ENCODE measurements around the gene GPC5. TPM values are rescaled to one million over a fixed set of nuclear protein-coding genes. Genes with fewer than 3 reads are reported as not detected.

The GPC5 gene
- total and polyA plus RNA-seq, 3 experiments from 2014 or later: 0.08 to 0.39 (median 0.13) TPM

DNA sequence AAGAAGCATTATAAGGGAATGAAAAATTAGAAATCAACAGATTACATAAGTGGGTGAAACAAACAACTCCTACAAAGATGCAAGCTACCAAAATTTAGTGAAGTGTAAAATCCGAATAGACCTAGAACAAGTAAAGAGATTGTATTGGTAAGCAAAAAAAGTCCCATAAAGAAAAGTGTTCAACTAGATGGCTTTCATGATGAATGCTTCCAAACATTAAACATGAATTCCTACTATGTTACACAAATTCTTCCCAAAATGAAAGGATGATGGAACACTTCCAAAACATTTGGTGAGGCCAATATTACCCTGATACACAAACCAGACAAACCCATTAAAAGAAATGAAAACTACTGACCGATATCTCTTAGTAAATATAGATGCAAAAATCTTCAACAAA lies 139.0 kb downstream of the GPC5 start:
- Histone ChIP-seq H3K9me3 (ENCODE audit: low read length) (no peaks in the 10 kb centered on the region), H3K27me3 (ENCODE audit: insufficient read depth, low read length, poor library complexity, severe bottlenecking) (no peaks in the 10 kb centered on the region), H3K27ac (ENCODE audit: low read depth, low read length) (no peak overlapping the region), H3K4me1 (ENCODE audit: insufficient read depth, low read length) (no peaks in the 10 kb centered on the region), H3K36me3 (ENCODE audit: insufficient read depth, low read length) (no peaks in the 10 kb centered on the region), H3K4me3 (ENCODE audit: low read length) (no peak overlapping the region)
- H3K27ac Mint-ChIP-seq: no peak overlapping the region
- H3K4me3 Mint-ChIP-seq: no peak overlapping the region
- no peaks in the 10 kb centered on the region for H3K4me1 Mint-ChIP-seq
- H3K36me3 Mint-ChIP-seq: no peaks in the 10 kb centered on the region
- peaks cover 0 to 11% (median 0%) of the 10 kb centered on the region in 5 donors for H3K9me3 Mint-ChIP-seq
- ChIA-PET POLR2A (no interaction called here), CTCF (no interaction called here)
- H3K27me3 Mint-ChIP-seq: no peaks in the 10 kb centered on the region
- no peak for DNase-seq

DNA sequence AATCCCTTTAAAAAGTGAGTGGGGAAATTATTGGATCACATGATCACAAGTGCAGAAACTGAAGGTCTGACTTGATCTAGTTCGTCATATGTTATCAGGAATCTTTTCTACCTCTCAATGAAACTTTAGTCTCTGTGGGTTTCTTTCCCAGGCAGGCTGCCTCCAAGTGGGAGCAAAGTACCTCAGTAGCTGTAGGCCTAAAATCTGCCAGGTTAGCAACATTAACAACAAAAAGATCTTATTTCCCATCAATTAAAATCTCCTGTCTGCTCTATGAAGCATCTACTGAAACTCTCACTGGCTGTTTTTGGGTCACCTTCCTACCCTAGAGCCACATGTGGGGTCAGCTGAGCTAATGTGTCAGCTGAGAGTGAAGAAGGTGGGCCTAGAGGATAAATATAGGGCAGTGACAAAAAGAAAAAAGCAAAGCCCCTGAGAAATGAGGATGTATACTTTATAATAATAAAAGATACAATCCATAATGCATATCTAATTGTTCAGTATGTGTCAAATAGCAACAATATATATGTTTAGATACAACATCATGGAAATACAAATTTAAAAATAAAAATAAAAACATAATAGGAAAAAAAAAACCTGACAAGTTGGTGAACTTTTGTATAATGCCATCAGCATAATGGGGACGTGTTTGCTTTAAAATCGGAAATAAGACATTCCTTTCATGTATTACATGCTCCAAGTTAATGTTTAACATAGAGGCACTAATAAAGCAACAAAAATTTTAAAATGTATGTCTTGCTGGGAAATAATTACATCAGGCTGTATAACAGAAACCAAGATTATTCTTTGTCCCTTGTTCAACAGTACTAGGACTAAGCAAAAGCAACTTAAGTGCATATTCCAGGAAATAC lies 141.1 kb downstream of the GPC5 start:
- ChIA-PET CTCF (no interaction called here), POLR2A (no interaction called here)
- H3K4me1 ChIP-seq (ENCODE audit: insufficient read depth, low read length): no peaks in the 10 kb centered on the region
- Mint-ChIP-seq H3K27ac (no peak overlapping the region), H3K27me3 (no peaks in the 10 kb centered on the region), H3K4me1 (no peaks in the 10 kb centered on the region), H3K9me3 (peaks cover 0 to 9% (median 0%) of the 10 kb centered on the region in 5 donors), H3K4me3 (no peak overlapping the region), H3K36me3 (no peaks in the 10 kb centered on the region)
- H3K9me3 ChIP-seq (ENCODE audit: low read length): no peaks in the 10 kb centered on the region
- no peaks in the 10 kb centered on the region for H3K36me3 ChIP-seq (ENCODE audit: insufficient read depth, low read length)
- no peaks in the 10 kb centered on the region for H3K27me3 ChIP-seq (ENCODE audit: insufficient read depth, low read length, poor library complexity, severe bottlenecking)
- peak overlapping the region; percentile 13 for H3K27ac ChIP-seq (ENCODE audit: low read depth, low read length)
- H3K4me3 ChIP-seq (ENCODE audit: low read length): no peak overlapping the region
- DNase-seq: no peak

DNA sequence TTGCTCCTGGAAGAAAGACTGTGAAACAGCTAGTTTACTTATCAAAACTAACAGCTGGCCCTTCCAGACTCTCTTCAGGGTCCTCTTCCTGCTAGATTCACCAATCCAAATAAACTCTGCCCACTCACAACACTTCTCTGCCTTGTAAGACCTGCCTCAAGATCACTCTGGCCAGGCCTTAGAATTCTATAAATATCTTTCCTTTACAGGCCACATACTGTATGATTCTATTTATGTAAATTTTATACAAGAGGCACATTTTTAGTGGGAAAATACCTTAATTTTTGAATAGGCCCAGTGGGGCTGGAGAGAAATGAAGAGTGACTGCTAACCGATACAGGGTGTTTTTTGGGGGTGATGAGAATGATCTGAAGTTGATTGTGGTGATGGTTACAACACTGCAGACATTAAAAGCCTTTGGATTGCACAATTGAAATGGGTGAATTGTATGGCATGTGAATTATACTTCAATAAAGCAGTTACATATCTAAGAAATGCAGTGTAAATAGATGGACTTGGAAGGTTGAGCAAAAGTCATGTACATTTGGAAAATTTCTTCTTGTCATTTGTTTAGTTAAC lies 141.8 kb downstream of the GPC5 start:
- no peak overlapping the region for H3K4me3 ChIP-seq (ENCODE audit: low read length)
- Mint-ChIP-seq H3K36me3 (no peaks in the 10 kb centered on the region), H3K9me3 (peaks cover 0 to 11% (median 0%) of the 10 kb centered on the region in 5 donors), H3K4me1 (no peaks in the 10 kb centered on the region), H3K27me3 (no peaks in the 10 kb centered on the region), H3K4me3 (no peak overlapping the region), H3K27ac (no peak overlapping the region)
- H3K9me3 ChIP-seq (ENCODE audit: low read length): no peaks in the 10 kb centered on the region
- H3K4me1 ChIP-seq (ENCODE audit: insufficient read depth, low read length): no peaks in the 10 kb centered on the region
- ChIA-PET CTCF (no interaction called here), POLR2A (no interaction called here)
- no peaks in the 10 kb centered on the region for H3K27me3 ChIP-seq (ENCODE audit: insufficient read depth, low read length, poor library complexity, severe bottlenecking)
- peak overlapping the region; percentile 38 for H3K27ac ChIP-seq (ENCODE audit: low read depth, low read length)
- no peaks in the 10 kb centered on the region for H3K36me3 ChIP-seq (ENCODE audit: insufficient read depth, low read length)
- DNase-seq: no peak

DNA sequence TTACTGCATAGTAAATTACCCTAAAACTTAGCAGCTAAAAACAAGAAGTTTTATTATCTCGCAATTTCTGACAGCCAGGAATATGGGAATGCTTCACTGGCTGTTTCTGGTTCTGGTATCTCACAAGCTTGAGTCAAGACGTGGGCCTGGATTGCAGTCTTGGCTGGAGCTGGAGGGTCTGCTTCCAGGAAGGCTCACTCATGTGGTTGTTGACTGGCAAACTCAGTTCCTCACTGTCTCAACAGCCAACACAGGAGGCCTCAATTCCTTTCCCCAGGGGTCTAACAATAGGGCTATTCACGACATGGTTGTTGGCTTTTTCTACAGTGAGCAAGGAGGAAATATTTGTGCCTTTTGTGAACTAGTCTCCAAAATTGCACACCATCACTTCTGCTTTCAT lies 146.3 kb downstream of the GPC5 start:
- Mint-ChIP-seq H3K36me3 (no peaks in the 10 kb centered on the region), H3K27me3 (no peaks in the 10 kb centered on the region), H3K9me3 (peaks cover 5 to 11% (median 8%) of the 10 kb centered on the region in 5 donors), H3K27ac (no peak overlapping the region), H3K4me1 (no peaks in the 10 kb centered on the region), H3K4me3 (no peak overlapping the region)
- Histone ChIP-seq H3K27ac (ENCODE audit: low read depth, low read length) (no peak overlapping the region), H3K27me3 (ENCODE audit: insufficient read depth, low read length, poor library complexity, severe bottlenecking) (no peaks in the 10 kb centered on the region), H3K9me3 (ENCODE audit: low read length) (no peaks in the 10 kb centered on the region), H3K36me3 (ENCODE audit: insufficient read depth, low read length) (no peaks in the 10 kb centered on the region), H3K4me3 (ENCODE audit: low read length) (no peak overlapping the region), H3K4me1 (ENCODE audit: insufficient read depth, low read length) (no peaks in the 10 kb centered on the region)
- ChIA-PET CTCF (no interaction called here), POLR2A (no interaction called here)
- no peak for DNase-seq

DNA sequence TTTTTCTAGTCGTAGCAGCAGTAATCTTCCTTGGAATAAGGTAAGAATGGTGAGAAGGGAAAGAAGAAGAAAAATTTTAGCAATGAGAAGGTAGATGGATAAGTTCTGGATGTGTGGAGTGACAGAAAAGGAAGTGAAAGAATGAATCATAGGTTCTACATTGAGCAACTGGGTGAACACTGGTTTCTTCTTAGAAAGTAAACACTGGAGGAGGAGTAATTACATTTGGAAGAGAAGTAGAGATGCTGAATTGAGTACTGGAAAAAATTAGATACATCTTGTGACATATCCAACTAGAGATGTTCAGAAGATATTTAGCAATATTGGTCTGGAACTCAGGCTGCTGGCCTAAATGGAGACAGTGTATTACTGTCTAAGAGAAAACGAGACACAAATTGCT lies 148.5 kb downstream of the GPC5 start:
- no peak overlapping the region for H3K4me3 Mint-ChIP-seq
- H3K36me3 Mint-ChIP-seq: no peaks in the 10 kb centered on the region
- no peak overlapping the region for H3K4me3 ChIP-seq (ENCODE audit: low read length)
- no peaks in the 10 kb centered on the region for H3K36me3 ChIP-seq (ENCODE audit: insufficient read depth, low read length)
- H3K27me3 ChIP-seq (ENCODE audit: insufficient read depth, low read length, poor library complexity, severe bottlenecking): no peaks in the 10 kb centered on the region
- no peak overlapping the region for H3K27ac ChIP-seq (ENCODE audit: low read depth, low read length)
- no peaks in the 10 kb centered on the region for H3K27me3 Mint-ChIP-seq
- peaks cover 8 to 15% (median 10%) of the 10 kb centered on the region in 5 donors for H3K9me3 Mint-ChIP-seq
- no peak for DNase-seq
- POLR2A ChIA-PET: no interaction called here
- no peak overlapping the region for H3K27ac Mint-ChIP-seq
- no peaks in the 10 kb centered on the region for H3K4me1 Mint-ChIP-seq
- no peaks in the 10 kb centered on the region for H3K4me1 ChIP-seq (ENCODE audit: insufficient read depth, low read length)
- CTCF ChIA-PET: no interaction called here
- H3K9me3 ChIP-seq (ENCODE audit: low read length): no peaks in the 10 kb centered on the region

DNA sequence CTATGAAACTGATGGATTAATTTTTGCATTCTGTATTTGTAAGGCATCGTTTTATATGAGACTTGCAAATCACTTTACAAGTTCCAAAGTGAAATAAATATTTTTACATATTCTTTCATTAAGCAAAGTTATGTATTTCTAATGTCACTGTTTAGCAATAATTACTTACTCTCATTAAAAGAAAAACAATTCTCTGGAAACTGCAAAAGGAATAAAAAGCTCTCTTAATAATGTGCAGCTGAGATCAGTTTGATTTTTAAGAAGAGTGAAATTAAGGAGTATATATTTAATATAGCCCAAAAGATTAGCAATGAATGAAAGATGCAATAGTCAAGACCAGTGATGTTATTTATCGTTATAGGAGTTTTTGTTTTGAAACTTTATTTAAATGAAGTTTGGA lies 155.2 kb downstream of the GPC5 start:
- Mint-ChIP-seq H3K4me3 (no peak overlapping the region), H3K36me3 (no peaks in the 10 kb centered on the region), H3K27me3 (no peaks in the 10 kb centered on the region), H3K27ac (no peak overlapping the region), H3K4me1 (no peaks in the 10 kb centered on the region), H3K9me3 (peaks cover 4 to 17% (median 10%) of the 10 kb centered on the region in 5 donors)
- no peaks in the 10 kb centered on the region for H3K9me3 ChIP-seq (ENCODE audit: low read length)
- no peaks in the 10 kb centered on the region for H3K27me3 ChIP-seq (ENCODE audit: insufficient read depth, low read length, poor library complexity, severe bottlenecking)
- H3K36me3 ChIP-seq (ENCODE audit: insufficient read depth, low read length): no peaks in the 10 kb centered on the region
- no peaks in the 10 kb centered on the region for H3K4me1 ChIP-seq (ENCODE audit: insufficient read depth, low read length)
- no peak for DNase-seq
- H3K4me3 ChIP-seq (ENCODE audit: low read length): no peak overlapping the region
- ChIA-PET POLR2A (no interaction called here), CTCF (no interaction called here)
- no peak overlapping the region for H3K27ac ChIP-seq (ENCODE audit: low read depth, low read length)

DNA sequence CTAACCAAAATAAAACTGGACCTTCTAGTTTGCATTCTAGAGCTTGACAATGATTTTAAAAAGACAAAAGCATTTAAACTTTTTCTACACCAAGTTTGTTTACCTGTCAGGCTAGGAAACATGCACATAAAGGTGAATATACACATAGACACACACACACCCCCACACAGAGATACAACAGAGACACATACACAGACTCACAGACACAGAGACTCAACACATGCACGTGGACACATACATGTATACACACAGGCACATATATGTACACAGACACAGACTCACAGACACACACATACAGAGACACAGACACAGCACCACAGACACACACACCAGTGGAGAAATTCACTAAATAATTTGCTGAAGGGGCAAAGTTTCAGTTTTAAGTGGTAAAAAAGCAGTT lies 155.7 kb downstream of the GPC5 start:
- CTCF ChIA-PET: no interaction called here
- no peaks in the 10 kb centered on the region for H3K4me1 ChIP-seq (ENCODE audit: insufficient read depth, low read length)
- no peaks in the 10 kb centered on the region for H3K9me3 ChIP-seq (ENCODE audit: low read length)
- H3K36me3 ChIP-seq (ENCODE audit: insufficient read depth, low read length): no peaks in the 10 kb centered on the region
- H3K4me3 Mint-ChIP-seq: no peak overlapping the region
- H3K27me3 ChIP-seq (ENCODE audit: insufficient read depth, low read length, poor library complexity, severe bottlenecking): no peaks in the 10 kb centered on the region
- H3K4me1 Mint-ChIP-seq: no peaks in the 10 kb centered on the region
- DNase-seq: no peak
- POLR2A ChIA-PET: no interaction called here
- no peak overlapping the region for H3K27ac Mint-ChIP-seq
- H3K36me3 Mint-ChIP-seq: no peaks in the 10 kb centered on the region
- no peak overlapping the region for H3K4me3 ChIP-seq (ENCODE audit: low read length)
- no peaks in the 10 kb centered on the region for H3K27me3 Mint-ChIP-seq
- peaks cover 4 to 15% (median 6%) of the 10 kb centered on the region in 5 donors for H3K9me3 Mint-ChIP-seq
- H3K27ac ChIP-seq (ENCODE audit: low read depth, low read length): no peak overlapping the region

DNA sequence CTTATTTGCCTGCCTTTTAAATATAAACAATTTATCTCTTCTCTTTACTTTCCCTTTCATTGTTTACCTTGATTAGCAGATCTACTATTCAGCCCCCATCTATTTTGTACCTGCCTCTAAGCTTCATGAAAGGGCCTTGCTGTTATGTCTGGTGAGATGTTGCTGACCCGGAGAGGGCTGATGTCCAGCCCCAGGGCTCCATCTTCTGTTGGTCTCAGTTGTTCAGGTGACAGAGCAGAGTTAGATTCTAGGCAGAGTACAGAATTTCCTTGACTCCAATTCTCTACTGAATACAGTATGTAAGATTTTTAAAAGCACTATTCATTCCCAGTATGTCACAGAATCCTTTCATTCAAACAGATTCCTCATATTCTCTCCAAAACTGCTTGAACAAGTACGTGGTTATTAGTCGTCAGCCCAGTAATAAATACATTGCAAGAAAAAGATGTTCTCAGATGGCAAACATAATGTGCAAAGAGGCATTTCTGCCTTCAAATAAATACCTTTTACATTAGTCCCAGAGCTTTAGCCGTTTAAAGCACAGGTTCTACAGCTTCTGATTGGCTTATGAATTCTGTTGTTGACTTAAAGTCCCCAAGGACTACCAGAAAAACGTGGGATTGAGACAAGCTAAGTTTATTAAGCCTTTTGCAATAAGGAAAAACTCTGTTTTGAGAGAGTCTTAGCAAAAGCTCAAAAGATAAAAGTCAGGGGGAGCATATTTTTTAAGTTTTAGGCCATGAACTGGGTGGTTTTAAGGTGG lies 159.1 kb downstream of the GPC5 start:
- CTCF ChIA-PET: no interaction called here

More for the DNA sequence above, 159.1 kb downstream of the GPC5 start:
- H3K36me3 ChIP-seq (ENCODE audit: insufficient read depth, low read length): no peaks in the 10 kb centered on the region
- H3K9me3 ChIP-seq (ENCODE audit: low read length): no peaks in the 10 kb centered on the region
- no peaks in the 10 kb centered on the region for H3K27me3 ChIP-seq (ENCODE audit: insufficient read depth, low read length, poor library complexity, severe bottlenecking)
- no peaks in the 10 kb centered on the region for H3K36me3 Mint-ChIP-seq
- DNase-seq: no peak
- H3K4me1 Mint-ChIP-seq: no peaks in the 10 kb centered on the region
- peaks cover 0 to 12% (median 2%) of the 10 kb centered on the region in 5 donors for H3K9me3 Mint-ChIP-seq
- POLR2A ChIA-PET: no interaction called here
- H3K4me3 Mint-ChIP-seq: no peak overlapping the region
- no peaks in the 10 kb centered on the region for H3K27me3 Mint-ChIP-seq
- H3K4me3 ChIP-seq (ENCODE audit: low read length): no peak overlapping the region
- no peaks in the 10 kb centered on the region for H3K4me1 ChIP-seq (ENCODE audit: insufficient read depth, low read length)
- H3K27ac ChIP-seq (ENCODE audit: low read depth, low read length): no peak overlapping the region
- H3K27ac Mint-ChIP-seq: no peak overlapping the region
